ENCODE data around the gene ST6GAL2. TPM values are rescaled to one million over a fixed set of nuclear protein-coding genes. Genes with fewer than 3 reads are reported as not detected.
A peak's percentile ranks its signal among the peaks of the same experiment; 100 is the strongest.

ST6GAL2 gene
- total and polyA plus RNA-seq, 4 donors = 0.02 to 4.0 (median 0.55) TPM

DNA sequence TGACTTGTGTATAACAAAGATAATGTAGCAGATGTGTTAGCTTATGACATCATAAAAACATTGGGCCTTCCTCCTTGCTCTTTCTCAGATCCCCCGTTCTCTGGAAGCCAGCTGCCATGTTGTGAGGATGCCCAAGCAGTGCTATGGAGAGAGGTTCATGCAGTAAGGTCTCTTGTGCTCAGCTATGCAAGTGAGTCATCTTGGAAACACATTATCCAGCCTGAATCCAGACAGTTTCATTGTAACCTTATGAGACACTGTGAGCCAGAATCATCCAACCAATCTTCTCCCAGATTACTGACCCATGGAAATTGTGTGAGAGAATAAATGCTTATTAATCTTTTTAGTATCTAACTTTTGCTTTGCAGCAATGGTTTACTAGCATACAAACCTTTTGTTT, 60.8 kb downstream of the ST6GAL2 start:
- Histone ChIP-seq H3K9me3 (ENCODE audit: control insufficient read depth in 4 of 4, insufficient read depth in 3 of 4, low read length in 3 of 4) (peaks cover 0 to 4% (median 0%) of the 10 kb centered on the region in 4 donors), H3K4me1 (ENCODE audit: control insufficient read depth in 5 of 5, insufficient read depth in 5 of 5, low read length in 5 of 5) (no peaks in the 10 kb centered on the region), H3K36me3 (ENCODE audit: control insufficient read depth in 4 of 4, insufficient read depth in 4 of 4, low read length in 4 of 4) (no peaks in the 10 kb centered on the region), H3K9ac (ENCODE audit: insufficient read depth in 1 of 2, low read length in 2 of 2) (no peak overlapping the region), H3K4me3 (no peak overlapping the region), H3K27me3 (ENCODE audit: control insufficient read depth in 3 of 3, insufficient read depth in 3 of 3, low read length in 2 of 3) (no peaks in the 10 kb centered on the region), H3K27ac (ENCODE audit: low read depth in 1 of 2, low read length in 1 of 2) (no peak overlapping the region)
- ATAC-seq (ENCODE audit: insufficient read depth, low FRiP score) = no peak
- TF ChIP-seq, protein P1, sequence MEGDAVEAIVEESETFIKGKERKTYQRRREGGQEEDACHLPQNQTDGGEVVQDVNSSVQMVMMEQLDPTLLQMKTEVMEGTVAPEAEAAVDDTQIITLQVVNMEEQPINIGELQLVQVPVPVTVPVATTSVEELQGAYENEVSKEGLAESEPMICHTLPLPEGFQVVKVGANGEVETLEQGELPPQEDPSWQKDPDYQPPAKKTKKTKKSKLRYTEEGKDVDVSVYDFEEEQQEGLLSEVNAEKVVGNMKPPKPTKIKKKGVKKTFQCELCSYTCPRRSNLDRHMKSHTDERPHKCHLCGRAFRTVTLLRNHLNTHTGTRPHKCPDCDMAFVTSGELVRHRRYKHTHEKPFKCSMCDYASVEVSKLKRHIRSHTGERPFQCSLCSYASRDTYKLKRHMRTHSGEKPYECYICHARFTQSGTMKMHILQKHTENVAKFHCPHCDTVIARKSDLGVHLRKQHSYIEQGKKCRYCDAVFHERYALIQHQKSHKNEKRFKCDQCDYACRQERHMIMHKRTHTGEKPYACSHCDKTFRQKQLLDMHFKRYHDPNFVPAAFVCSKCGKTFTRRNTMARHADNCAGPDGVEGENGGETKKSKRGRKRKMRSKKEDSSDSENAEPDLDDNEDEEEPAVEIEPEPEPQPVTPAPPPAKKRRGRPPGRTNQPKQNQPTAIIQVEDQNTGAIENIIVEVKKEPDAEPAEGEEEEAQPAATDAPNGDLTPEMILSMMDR (IDR thresholded peaks at IDR 0.05; ENCODE audit: control extremely low read depth, extremely low read depth) = no peak
- 88 to 93% methylated on average over 1 of the region's 1 CpG for WGBS, 2 donors
- no peak for DNase-seq

GRCh38 chr2:106816974-106817373, 69.0 kb downstream of the ST6GAL2 start:
- Histone ChIP-seq H3K36me3 (ENCODE audit: control insufficient read depth in 4 of 4, insufficient read depth in 4 of 4, low read length in 4 of 4) (no peaks in the 10 kb centered on the region), H3K4me1 (ENCODE audit: control insufficient read depth in 5 of 5, insufficient read depth in 5 of 5, low read length in 5 of 5) (peaks cover 0 to 14% (median 0%) of the 10 kb centered on the region in 5 donors), H3K27ac (ENCODE audit: low read depth in 1 of 2, low read length in 1 of 2) (no peak overlapping the region), H3K4me3 (no peak overlapping the region), H3K9me3 (ENCODE audit: control insufficient read depth in 4 of 4, insufficient read depth in 3 of 4, low read length in 3 of 4) (peaks cover 0 to 9% (median 0%) of the 10 kb centered on the region in 4 donors), H3K9ac (ENCODE audit: insufficient read depth in 1 of 2, low read length in 2 of 2) (no peak overlapping the region), H3K27me3 (ENCODE audit: control insufficient read depth in 3 of 3, insufficient read depth in 3 of 3, low read length in 2 of 3) (no peaks in the 10 kb centered on the region)
- ATAC-seq (ENCODE audit: insufficient read depth, low FRiP score) (no peak), DNase-seq (peak in 2 of 3 donors; percentile 5 to 35)
- TF ChIP-seq, protein P1 (IDR thresholded peaks at IDR 0.05; ENCODE audit: control extremely low read depth, extremely low read depth) = no peak
- WGBS, 2 donors = 64 to 81% methylated on average over 4 of the region's 4 CpGs

DNA sequence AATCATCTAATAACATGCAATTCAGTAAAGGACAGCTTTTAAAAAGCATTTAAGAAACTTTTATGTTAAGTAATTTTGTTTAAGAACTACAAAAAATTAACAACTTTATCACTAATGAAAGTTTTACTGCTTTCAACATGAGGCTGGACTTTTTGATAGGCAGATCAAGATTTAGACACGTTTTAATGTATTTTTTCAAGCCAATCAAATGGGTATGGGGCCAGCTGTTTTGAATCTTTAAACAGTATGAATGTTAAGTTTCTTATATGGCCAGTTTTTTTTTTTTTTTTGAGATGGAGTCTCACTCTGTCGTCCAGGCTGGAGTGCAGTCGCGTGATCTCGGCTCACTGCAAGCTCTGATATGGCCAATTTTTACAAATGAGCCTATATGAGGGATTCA, 73.1 kb downstream of the ST6GAL2 start:
- no peak overlapping the region for H3K9ac ChIP-seq (ENCODE audit: insufficient read depth in 1 of 2, low read length in 2 of 2)
- H3K27ac ChIP-seq (ENCODE audit: low read depth in 1 of 2, low read length in 1 of 2) = no peak overlapping the region
- ATAC-seq (ENCODE audit: insufficient read depth, low FRiP score) (no peak), DNase-seq (peak in 2 of 3 donors; percentile 76 to 79)
- H3K36me3 ChIP-seq (ENCODE audit: control insufficient read depth in 4 of 4, insufficient read depth in 4 of 4, low read length in 4 of 4) = no peaks in the 10 kb centered on the region
- no peak overlapping the region for H3K4me3 ChIP-seq
- H3K9me3 ChIP-seq (ENCODE audit: control insufficient read depth in 4 of 4, insufficient read depth in 3 of 4, low read length in 3 of 4) = peaks cover 0 to 5% (median 0%) of the 10 kb centered on the region in 4 donors
- TF ChIP-seq, protein P1 (IDR thresholded peaks at IDR 0.05; ENCODE audit: control extremely low read depth, extremely low read depth) = no peak
- peaks cover 0 to 17% (median 0%) of the 10 kb centered on the region in 5 donors for H3K4me1 ChIP-seq (ENCODE audit: control insufficient read depth in 5 of 5, insufficient read depth in 5 of 5, low read length in 5 of 5)
- 81 to 91% methylated on average over 5 of the region's 5 CpGs for WGBS, 2 donors
- H3K27me3 ChIP-seq (ENCODE audit: control insufficient read depth in 3 of 3, insufficient read depth in 3 of 3, low read length in 2 of 3) = no peaks in the 10 kb centered on the region

- H3K9ac ChIP-seq (ENCODE audit: insufficient read depth in 1 of 2, low read length in 2 of 2) = no peak overlapping the region
- peaks cover 0 to 2% (median 0%) of the 10 kb centered on the region in 4 donors for H3K9me3 ChIP-seq (ENCODE audit: control insufficient read depth in 4 of 4, insufficient read depth in 3 of 4, low read length in 3 of 4)
- H3K4me1 ChIP-seq (ENCODE audit: control insufficient read depth in 5 of 5, insufficient read depth in 5 of 5, low read length in 5 of 5) = peaks cover 0 to 17% (median 0%) of the 10 kb centered on the region in 5 donors
- ATAC-seq (ENCODE audit: insufficient read depth, low FRiP score) = no peak
- 74 to 85% methylated on average over 4 of the region's 4 CpGs for WGBS, 2 donors
- no peak overlapping the region for H3K27ac ChIP-seq (ENCODE audit: low read depth in 1 of 2, low read length in 1 of 2)
- no peaks in the 10 kb centered on the region for H3K27me3 ChIP-seq (ENCODE audit: control insufficient read depth in 3 of 3, insufficient read depth in 3 of 3, low read length in 2 of 3)
- DNase-seq = peak; percentile 82 to 95 (median 94)
- H3K4me3 ChIP-seq = no peak overlapping the region
- TF ChIP-seq, protein P1 (IDR thresholded peaks at IDR 0.05; ENCODE audit: control extremely low read depth, extremely low read depth) = no peak
- H3K36me3 ChIP-seq (ENCODE audit: control insufficient read depth in 4 of 4, insufficient read depth in 4 of 4, low read length in 4 of 4) = no peaks in the 10 kb centered on the region
Measured at GRCh38 chr2:106812383-106812782, 73.6 kb downstream of the ST6GAL2 start.
